PC-9 (cell line): ENCODE results near the gene ELOVL1.

Source experiments
- CTCF ChIP-seq: fragments of 200-600 bp; sonication (generic); conservative IDR thresholded peaks from 2 replicates; pipeline ENCODE4 v1.6.1; 2017; ENCODE audit warnings: mixed run types, antibody characterized with exemption, mild to moderate bottlenecking, moderate library complexity
- EZH2 ChIP-seq: fragments of 200-600 bp; sonication (generic); IDR thresholded peaks from 2 replicates; pipeline ENCODE4 v1.8.0; 2017; ENCODE audit warnings: antibody characterized with exemption, low read depth

GRCh38 chr1:43410571-43410970 lies 42.8 kb upstream of the ELOVL1 start:
- no peak for TF ChIP-seq CTCF
- TF ChIP-seq EZH2 = no peak
